ENCODE results near the gene FAM114A1.
"Not testable (repeated sequence)": the region's sequence is repeated elsewhere in the genome, so short reads cannot be mapped to it uniquely, and the experiment has no call there.

The FAM114A1 gene

GRCh38 chr4:38955957-38956356 lies 88.4 kb downstream of the FAM114A1 start:
- H3K36me3 ChIP-seq (ENCODE audit: control insufficient read depth in 1 of 2, insufficient read depth in 2 of 2, low read length in 2 of 2): no peaks in the 10 kb centered on the region
- H3K4me1 ChIP-seq (ENCODE audit: control insufficient read depth in 1 of 2, insufficient read depth in 2 of 2, low read length in 2 of 2): peaks cover 0 to under 1% of the 10 kb centered on the region in 2 donors
- H3K27me3 ChIP-seq (ENCODE audit: control insufficient read depth in 1 of 2, insufficient read depth in 2 of 2, low read length in 2 of 2): no peaks in the 10 kb centered on the region
- no peak overlapping the region for H3K27ac ChIP-seq (ENCODE audit: low read depth, low read length)
- no peak overlapping the region for H3K4me3 ChIP-seq (ENCODE audit: low read depth in 1 of 2, low read length in 2 of 2)
- H3K9me3 ChIP-seq (ENCODE audit: control insufficient read depth in 1 of 2, low read length in 2 of 2): no peaks in the 10 kb centered on the region
- no peak overlapping the region for H3K9ac ChIP-seq (ENCODE audit: low read depth in 1 of 2, low read length in 2 of 2)

- no peaks in the 10 kb centered on the region for H3K36me3 ChIP-seq (ENCODE audit: control insufficient read depth in 1 of 2, insufficient read depth in 2 of 2, low read length in 2 of 2)
- H3K4me1 ChIP-seq (ENCODE audit: control insufficient read depth in 1 of 2, insufficient read depth in 2 of 2, low read length in 2 of 2): no peaks in the 10 kb centered on the region
- H3K27me3 ChIP-seq (ENCODE audit: control insufficient read depth in 1 of 2, insufficient read depth in 2 of 2, low read length in 2 of 2): no peaks in the 10 kb centered on the region
- H3K9me3 ChIP-seq (ENCODE audit: control insufficient read depth in 1 of 2, low read length in 2 of 2): no peaks in the 10 kb centered on the region
- no peak overlapping the region for H3K4me3 ChIP-seq (ENCODE audit: low read depth in 1 of 2, low read length in 2 of 2)
- no peak overlapping the region for H3K9ac ChIP-seq (ENCODE audit: low read depth in 1 of 2, low read length in 2 of 2)
- H3K27ac ChIP-seq (ENCODE audit: low read depth, low read length): no peak overlapping the region
Observed at GRCh38 chr4:38957261-38957815, 89.7 kb downstream of the FAM114A1 start.

GRCh38 chr4:38957893-38958292 lies 90.3 kb downstream of the FAM114A1 start:
- no peaks in the 10 kb centered on the region for H3K27me3 ChIP-seq (ENCODE audit: control insufficient read depth in 1 of 2, insufficient read depth in 2 of 2, low read length in 2 of 2)
- no peak overlapping the region for H3K27ac ChIP-seq (ENCODE audit: low read depth, low read length)
- H3K4me1 ChIP-seq (ENCODE audit: control insufficient read depth in 1 of 2, insufficient read depth in 2 of 2, low read length in 2 of 2): no peaks in the 10 kb centered on the region

GRCh38 chr4:38958453-38959190 lies 91.0 kb downstream of the FAM114A1 start:
- Histone ChIP-seq H3K9me3 (ENCODE audit: control insufficient read depth in 1 of 2, low read length in 2 of 2) (no peaks in the 10 kb centered on the region), H3K36me3 (ENCODE audit: control insufficient read depth in 1 of 2, insufficient read depth in 2 of 2, low read length in 2 of 2) (no peaks in the 10 kb centered on the region), H3K9ac (ENCODE audit: low read depth in 1 of 2, low read length in 2 of 2) (no peak overlapping the region), H3K27ac (ENCODE audit: low read depth, low read length) (no peak overlapping the region), H3K4me1 (ENCODE audit: control insufficient read depth in 1 of 2, insufficient read depth in 2 of 2, low read length in 2 of 2) (no peaks in the 10 kb centered on the region), H3K27me3 (ENCODE audit: control insufficient read depth in 1 of 2, insufficient read depth in 2 of 2, low read length in 2 of 2) (no peaks in the 10 kb centered on the region), H3K4me3 (ENCODE audit: low read depth in 1 of 2, low read length in 2 of 2) (no peak overlapping the region)

More at GRCh38 chr4:38957893-38958292, 90.3 kb downstream of the FAM114A1 start:
- Histone ChIP-seq H3K9ac (ENCODE audit: low read depth in 1 of 2, low read length in 2 of 2) (no peak overlapping the region), H3K36me3 (ENCODE audit: control insufficient read depth in 1 of 2, insufficient read depth in 2 of 2, low read length in 2 of 2) (no peaks in the 10 kb centered on the region), H3K9me3 (ENCODE audit: control insufficient read depth in 1 of 2, low read length in 2 of 2) (no peaks in the 10 kb centered on the region), H3K4me3 (ENCODE audit: low read depth in 1 of 2, low read length in 2 of 2) (no peak overlapping the region)

GRCh38 chr4:38959248-38959647 lies 91.6 kb downstream of the FAM114A1 start:
- not testable (repeated sequence) for H3K4me1 ChIP-seq (ENCODE audit: control insufficient read depth in 1 of 2, insufficient read depth in 2 of 2, low read length in 2 of 2); H3K9ac ChIP-seq (ENCODE audit: low read depth in 1 of 2, low read length in 2 of 2)

GRCh38 chr4:38964942-38965775 lies 97.6 kb downstream of the FAM114A1 start:
- no peaks in the 10 kb centered on the region for H3K9me3 ChIP-seq (ENCODE audit: control insufficient read depth in 1 of 2, low read length in 2 of 2)
- H3K27ac ChIP-seq (ENCODE audit: low read depth, low read length): no peak overlapping the region
- H3K36me3 ChIP-seq (ENCODE audit: control insufficient read depth in 1 of 2, insufficient read depth in 2 of 2, low read length in 2 of 2): no peaks in the 10 kb centered on the region
- no peaks in the 10 kb centered on the region for H3K27me3 ChIP-seq (ENCODE audit: control insufficient read depth in 1 of 2, insufficient read depth in 2 of 2, low read length in 2 of 2)
- no peak overlapping the region for H3K4me3 ChIP-seq (ENCODE audit: low read depth in 1 of 2, low read length in 2 of 2)
- no peaks in the 10 kb centered on the region for H3K4me1 ChIP-seq (ENCODE audit: control insufficient read depth in 1 of 2, insufficient read depth in 2 of 2, low read length in 2 of 2)
- H3K9ac ChIP-seq (ENCODE audit: low read depth in 1 of 2, low read length in 2 of 2): no peak overlapping the region

More at GRCh38 chr4:38959248-38959647, 91.6 kb downstream of the FAM114A1 start:
- not testable (repeated sequence) for H3K36me3 ChIP-seq (ENCODE audit: control insufficient read depth in 1 of 2, insufficient read depth in 2 of 2, low read length in 2 of 2); H3K4me3 ChIP-seq (ENCODE audit: low read depth in 1 of 2, low read length in 2 of 2); H3K27me3 ChIP-seq (ENCODE audit: control insufficient read depth in 1 of 2, insufficient read depth in 2 of 2, low read length in 2 of 2); H3K27ac ChIP-seq (ENCODE audit: low read depth, low read length); H3K9me3 ChIP-seq (ENCODE audit: control insufficient read depth in 1 of 2, low read length in 2 of 2)

GRCh38 chr4:38965866-38966265 lies 98.3 kb downstream of the FAM114A1 start:
- no peak overlapping the region for H3K4me3 ChIP-seq (ENCODE audit: low read depth in 1 of 2, low read length in 2 of 2)
- H3K4me1 ChIP-seq (ENCODE audit: control insufficient read depth in 1 of 2, insufficient read depth in 2 of 2, low read length in 2 of 2): no peaks in the 10 kb centered on the region
- H3K9ac ChIP-seq (ENCODE audit: low read depth in 1 of 2, low read length in 2 of 2): no peak overlapping the region
- no peaks in the 10 kb centered on the region for H3K27me3 ChIP-seq (ENCODE audit: control insufficient read depth in 1 of 2, insufficient read depth in 2 of 2, low read length in 2 of 2)
- H3K36me3 ChIP-seq (ENCODE audit: control insufficient read depth in 1 of 2, insufficient read depth in 2 of 2, low read length in 2 of 2): no peaks in the 10 kb centered on the region
- no peak overlapping the region for H3K27ac ChIP-seq (ENCODE audit: low read depth, low read length)
- H3K9me3 ChIP-seq (ENCODE audit: control insufficient read depth in 1 of 2, low read length in 2 of 2): no peaks in the 10 kb centered on the region

GRCh38 chr4:38967260-38968095 lies 99.9 kb downstream of the FAM114A1 start:
- Histone ChIP-seq H3K27ac (ENCODE audit: low read depth, low read length) (no peak overlapping the region), H3K9me3 (ENCODE audit: control insufficient read depth in 1 of 2, low read length in 2 of 2) (no peaks in the 10 kb centered on the region), H3K4me3 (ENCODE audit: low read depth in 1 of 2, low read length in 2 of 2) (no peak overlapping the region), H3K27me3 (ENCODE audit: control insufficient read depth in 1 of 2, insufficient read depth in 2 of 2, low read length in 2 of 2) (no peaks in the 10 kb centered on the region), H3K36me3 (ENCODE audit: control insufficient read depth in 1 of 2, insufficient read depth in 2 of 2, low read length in 2 of 2) (no peaks in the 10 kb centered on the region), H3K9ac (ENCODE audit: low read depth in 1 of 2, low read length in 2 of 2) (no peak overlapping the region), H3K4me1 (ENCODE audit: control insufficient read depth in 1 of 2, insufficient read depth in 2 of 2, low read length in 2 of 2) (no peaks in the 10 kb centered on the region)

GRCh38 chr4:38968668-38969067 lies 101.1 kb downstream of the FAM114A1 start:
- Histone ChIP-seq H3K27ac (ENCODE audit: low read depth, low read length) (no peak overlapping the region), H3K36me3 (ENCODE audit: control insufficient read depth in 1 of 2, insufficient read depth in 2 of 2, low read length in 2 of 2) (no peaks in the 10 kb centered on the region)

More at GRCh38 chr4:38968668-38969067, 101.1 kb downstream of the FAM114A1 start:
- Histone ChIP-seq H3K27me3 (ENCODE audit: control insufficient read depth in 1 of 2, insufficient read depth in 2 of 2, low read length in 2 of 2) (no peaks in the 10 kb centered on the region), H3K9me3 (ENCODE audit: control insufficient read depth in 1 of 2, low read length in 2 of 2) (no peaks in the 10 kb centered on the region), H3K9ac (ENCODE audit: low read depth in 1 of 2, low read length in 2 of 2) (no peak overlapping the region), H3K4me3 (ENCODE audit: low read depth in 1 of 2, low read length in 2 of 2) (no peak overlapping the region), H3K4me1 (ENCODE audit: control insufficient read depth in 1 of 2, insufficient read depth in 2 of 2, low read length in 2 of 2) (no peaks in the 10 kb centered on the region)
